ENCODE measurements around the gene TEX11.
"Not testable (repeated sequence)": the region's sequence is repeated elsewhere in the genome, so short reads cannot be mapped to it uniquely, and the experiment has no call there.

TEX11 gene

DNA sequence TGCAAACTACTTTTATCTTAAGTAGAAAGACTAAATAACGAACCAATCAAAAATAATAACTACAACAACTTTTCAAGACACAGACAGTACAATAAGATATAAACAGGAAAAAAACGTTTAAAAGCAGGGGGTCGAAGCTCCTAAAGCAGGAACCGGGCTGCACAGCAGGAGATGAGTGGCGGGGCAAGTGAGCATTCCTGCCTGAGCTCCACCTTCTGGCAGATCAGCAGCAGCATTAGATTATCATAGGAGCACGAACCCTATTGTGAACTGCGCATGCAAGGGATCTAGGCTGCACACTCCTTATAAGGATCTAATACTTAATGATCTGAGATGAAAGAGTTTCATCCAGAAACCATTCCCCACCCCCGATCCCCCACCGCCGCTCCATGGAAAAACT lies 146.2 kb downstream of the TEX11 start:
- no peak overlapping the region for H3K4me3 ChIP-seq (ENCODE audit: low read depth, low read length)
- TF ChIP-seq MYC (IDR thresholded peaks at IDR 0.05; ENCODE audit: low read depth, low read length): no peak
- TF ChIP-seq, protein P1, sequence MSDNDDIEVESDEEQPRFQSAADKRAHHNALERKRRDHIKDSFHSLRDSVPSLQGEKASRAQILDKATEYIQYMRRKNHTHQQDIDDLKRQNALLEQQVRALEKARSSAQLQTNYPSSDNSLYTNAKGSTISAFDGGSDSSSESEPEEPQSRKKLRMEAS (IDR thresholded peaks at IDR 0.05; ENCODE audit: low read depth, low read length): no peak
- TF ChIP-seq POLR2A (IDR thresholded peaks at IDR 0.05; ENCODE audit: extremely low read depth, insufficient read length): no peak
- TF ChIP-seq, protein P2, sequence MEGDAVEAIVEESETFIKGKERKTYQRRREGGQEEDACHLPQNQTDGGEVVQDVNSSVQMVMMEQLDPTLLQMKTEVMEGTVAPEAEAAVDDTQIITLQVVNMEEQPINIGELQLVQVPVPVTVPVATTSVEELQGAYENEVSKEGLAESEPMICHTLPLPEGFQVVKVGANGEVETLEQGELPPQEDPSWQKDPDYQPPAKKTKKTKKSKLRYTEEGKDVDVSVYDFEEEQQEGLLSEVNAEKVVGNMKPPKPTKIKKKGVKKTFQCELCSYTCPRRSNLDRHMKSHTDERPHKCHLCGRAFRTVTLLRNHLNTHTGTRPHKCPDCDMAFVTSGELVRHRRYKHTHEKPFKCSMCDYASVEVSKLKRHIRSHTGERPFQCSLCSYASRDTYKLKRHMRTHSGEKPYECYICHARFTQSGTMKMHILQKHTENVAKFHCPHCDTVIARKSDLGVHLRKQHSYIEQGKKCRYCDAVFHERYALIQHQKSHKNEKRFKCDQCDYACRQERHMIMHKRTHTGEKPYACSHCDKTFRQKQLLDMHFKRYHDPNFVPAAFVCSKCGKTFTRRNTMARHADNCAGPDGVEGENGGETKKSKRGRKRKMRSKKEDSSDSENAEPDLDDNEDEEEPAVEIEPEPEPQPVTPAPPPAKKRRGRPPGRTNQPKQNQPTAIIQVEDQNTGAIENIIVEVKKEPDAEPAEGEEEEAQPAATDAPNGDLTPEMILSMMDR (IDR thresholded peaks at IDR 0.05; ENCODE audit: low read depth, low read length): no peak
- DNase-seq (ENCODE audit: low read depth): peak; percentile 9

DNA sequence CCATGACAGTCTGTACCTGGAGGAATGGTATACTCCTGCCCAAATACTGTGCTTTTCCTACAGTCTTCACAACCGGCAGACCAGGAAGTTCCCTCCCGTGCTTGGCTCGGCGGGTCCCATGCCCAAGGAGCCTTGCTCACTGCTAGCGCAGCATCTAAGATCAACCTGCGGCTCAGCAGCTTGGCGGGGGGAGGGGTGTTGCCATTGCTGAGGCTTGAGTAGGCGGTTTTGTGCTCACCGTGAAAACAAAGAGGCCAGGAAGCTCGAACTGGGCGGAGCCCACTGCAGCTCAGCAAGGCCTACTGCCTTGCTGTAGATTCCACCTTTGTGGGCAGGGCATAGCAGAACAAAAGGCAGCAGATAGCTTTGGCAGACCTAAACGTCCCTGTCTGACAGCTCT lies 152.7 kb downstream of the TEX11 start:
- TF ChIP-seq MYC (IDR thresholded peaks at IDR 0.05; ENCODE audit: low read depth, low read length) (no peak), POLR2A (IDR thresholded peaks at IDR 0.05; ENCODE audit: extremely low read depth, insufficient read length) (no peak)
- TF ChIP-seq, protein P1 (IDR thresholded peaks at IDR 0.05; ENCODE audit: low read depth, low read length): no peak
- TF ChIP-seq, protein P2 (IDR thresholded peaks at IDR 0.05; ENCODE audit: low read depth, low read length): no peak
- no peak overlapping the region for H3K4me3 ChIP-seq (ENCODE audit: low read depth, low read length)
- DNase-seq (ENCODE audit: low read depth): no peak

DNA sequence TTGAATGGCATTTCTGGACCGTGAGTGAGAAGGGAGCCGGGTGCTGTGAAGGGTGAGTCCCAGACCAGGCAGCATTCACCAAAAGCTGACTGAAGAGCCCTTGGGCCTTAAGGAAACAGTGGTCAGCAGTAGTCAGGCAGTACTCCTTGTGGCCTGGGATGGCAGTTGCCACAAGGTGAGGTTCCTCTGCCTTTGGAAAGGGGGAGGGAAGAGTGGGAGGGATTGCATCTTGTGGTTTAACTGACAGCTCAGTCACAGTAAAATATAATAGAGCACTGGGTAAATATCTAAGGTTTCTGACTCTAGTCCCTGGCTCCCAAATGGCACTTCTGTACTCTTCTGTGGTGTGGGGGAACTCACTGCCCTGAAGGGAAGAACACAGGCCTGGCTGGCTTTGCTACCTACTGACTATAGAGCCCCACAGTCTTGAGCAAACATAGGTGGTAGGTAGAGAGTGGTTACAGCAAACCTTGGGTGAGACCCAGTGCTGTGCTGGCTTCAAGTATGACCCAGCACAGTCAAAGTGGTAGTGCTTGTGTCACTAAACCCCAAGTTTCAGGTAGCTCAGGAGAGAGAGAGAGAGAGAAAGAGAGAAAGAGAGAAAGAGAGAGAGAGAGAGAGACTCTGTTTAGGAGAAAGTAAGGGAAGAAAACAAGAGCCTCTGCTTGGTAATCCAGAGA lies 154.2 kb downstream of the TEX11 start:
- no peak overlapping the region for H3K4me3 ChIP-seq (ENCODE audit: low read depth, low read length)
- peak; percentile 59 for DNase-seq (ENCODE audit: low read depth)
- no peak for TF ChIP-seq POLR2A (IDR thresholded peaks at IDR 0.05; ENCODE audit: extremely low read depth, insufficient read length)
- no peak for TF ChIP-seq MYC (IDR thresholded peaks at IDR 0.05; ENCODE audit: low read depth, low read length)
- TF ChIP-seq, protein P1 (IDR thresholded peaks at IDR 0.05; ENCODE audit: low read depth, low read length): no peak
- TF ChIP-seq, protein P2 (IDR thresholded peaks at IDR 0.05; ENCODE audit: low read depth, low read length): no peak

DNA sequence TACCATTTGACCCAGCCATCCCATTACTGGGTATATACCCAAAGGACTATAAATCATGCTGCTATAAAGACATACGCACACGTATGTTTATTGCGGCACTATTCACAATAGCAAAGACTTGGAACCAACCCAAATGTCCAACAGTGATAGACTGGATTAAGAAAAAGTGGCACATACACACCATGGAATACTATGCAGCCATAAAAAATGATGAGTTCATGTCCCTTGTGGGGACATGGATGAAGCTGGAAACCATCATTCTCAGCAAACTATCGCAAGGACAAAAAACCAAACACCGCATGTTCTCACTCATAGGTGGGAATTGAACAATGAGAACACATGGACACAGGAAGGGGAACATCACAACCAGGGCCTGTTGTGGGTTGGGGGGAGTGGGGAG lies 174.7 kb downstream of the TEX11 start:
- not testable (repeated sequence) for H3K4me3 ChIP-seq (ENCODE audit: low read depth, low read length); DNase-seq (ENCODE audit: low read depth)

DNA sequence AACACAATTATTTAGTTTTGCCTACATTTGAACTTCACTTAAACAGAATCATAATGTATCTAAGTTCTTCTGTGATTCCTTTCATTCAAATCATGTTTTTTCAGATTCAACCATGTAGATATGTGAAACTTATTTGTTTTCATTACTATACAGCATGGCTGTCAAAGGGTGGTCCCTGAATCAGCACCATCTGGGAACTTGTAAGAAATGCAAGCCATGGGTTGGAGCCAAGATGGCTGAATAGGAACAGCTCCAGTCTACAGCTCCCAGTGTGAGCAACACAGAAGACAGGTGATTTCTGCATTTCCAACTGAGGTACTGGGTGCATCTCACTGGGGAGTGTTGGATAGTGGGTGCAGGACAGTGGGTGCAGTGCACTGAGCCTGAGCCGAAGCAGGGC lies 180.6 kb downstream of the TEX11 start:
- H3K4me3 ChIP-seq (ENCODE audit: low read depth, low read length); DNase-seq (ENCODE audit: low read depth): not testable (repeated sequence)

DNA sequence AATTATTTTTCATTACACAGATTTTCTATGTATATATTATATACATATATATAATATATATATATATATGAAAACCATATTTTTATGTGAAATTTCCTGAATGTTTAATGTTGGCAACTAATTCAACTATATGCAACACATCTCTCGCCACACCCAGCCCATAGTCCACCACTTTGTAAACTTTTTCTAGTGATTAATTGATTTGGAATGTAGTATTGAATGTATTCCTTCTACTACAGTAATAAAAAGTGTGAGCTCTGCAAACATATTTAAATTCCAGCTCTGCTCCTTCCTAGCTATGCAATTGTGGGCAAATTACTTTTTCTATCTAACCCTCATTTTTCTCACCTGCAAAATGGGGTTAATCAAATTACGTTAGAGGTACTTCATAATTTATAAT lies 187.8 kb downstream of the TEX11 start:
- no peak overlapping the region for H3K4me3 ChIP-seq (ENCODE audit: low read depth, low read length)
- TF ChIP-seq, protein P1 (IDR thresholded peaks at IDR 0.05; ENCODE audit: low read depth, low read length): no peak
- no peak for TF ChIP-seq POLR2A (IDR thresholded peaks at IDR 0.05; ENCODE audit: extremely low read depth, insufficient read length)
- TF ChIP-seq MYC (IDR thresholded peaks at IDR 0.05; ENCODE audit: low read depth, low read length): no peak
- TF ChIP-seq, protein P2 (IDR thresholded peaks at IDR 0.05; ENCODE audit: low read depth, low read length): no peak

DNA sequence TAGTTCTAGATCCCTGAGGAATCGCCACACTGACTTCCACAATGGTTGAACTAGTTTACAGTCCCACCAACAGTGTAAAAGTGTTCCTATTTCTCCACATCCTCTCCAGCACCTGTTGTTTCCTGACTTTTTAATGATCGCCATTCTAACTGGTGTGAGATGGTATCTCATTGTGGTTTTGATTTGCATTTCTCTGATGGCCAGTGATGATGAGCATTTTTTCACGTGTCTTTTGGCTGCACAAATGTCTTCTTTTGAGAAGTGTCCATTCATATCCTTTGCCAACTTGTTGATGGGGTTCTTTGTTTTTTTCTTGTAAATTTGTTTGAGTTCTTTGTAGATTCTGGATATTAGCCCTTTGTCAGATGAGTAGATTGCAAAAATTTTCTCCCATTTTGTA lies 197.2 kb downstream of the TEX11 start:
- DNase-seq (ENCODE audit: low read depth); H3K4me3 ChIP-seq (ENCODE audit: low read depth, low read length): not testable (repeated sequence)

More for the DNA sequence above, 187.8 kb downstream of the TEX11 start:
- no peak for DNase-seq (ENCODE audit: low read depth)

All from NB4 (cell line).